Upper lobe of left lung (tissue), 4 donors: ENCODE results near the gene SCAMP1.

Experiments used
- CTCF ChIP-seq, 6 experiments: fragments of 450-650 bp in 4 of 6; fragments of 200-600 bp in 2 of 6; sonication (generic) in 2 of 6; IDR thresholded peaks; one replicate each; pipeline ENCODE4 v1.5.1; 2016 to 2019; ENCODE audit warnings: antibody characterized with exemption in 6 of 6
- EP300 ChIP-seq, 4 donors: sonication (generic); formaldehyde crosslinking; IDR thresholded peaks; one replicate each; pipeline ENCODE4 v1.5.1; 2017; ENCODE audit warnings: antibody characterized with exemption in 4 of 4, control low read depth in 2 of 4
- POLR2A ChIP-seq, 4 donors: fragments of 450-650 bp; IDR thresholded peaks; one replicate each; pipeline ENCODE4 v1.5.1; 2016 to 2017; ENCODE audit warnings: antibody characterized with exemption in 4 of 4, mild to moderate bottlenecking in 2 of 4

GRCh38 chr5:78416677-78417425, 56.4 kb downstream of the SCAMP1 start:
- TF ChIP-seq CTCF (IDR thresholded peaks at IDR 0.05) (no peak), POLR2A (IDR thresholded peaks at IDR 0.05) (no peak), EP300 (IDR thresholded peaks at IDR 0.05) (no peak)
